ENCODE results near the gene SERPINE1. TPM values are rescaled to one million over a fixed set of nuclear protein-coding genes. Genes with fewer than 3 reads are reported as not detected.

Gene SERPINE1
- total and polyA plus RNA-seq, 2 of the 8 experiments (the other 6 are each of a cell fraction or from before 2014, with no cell fraction given): 3.7 to 5.6 TPM

DNA sequence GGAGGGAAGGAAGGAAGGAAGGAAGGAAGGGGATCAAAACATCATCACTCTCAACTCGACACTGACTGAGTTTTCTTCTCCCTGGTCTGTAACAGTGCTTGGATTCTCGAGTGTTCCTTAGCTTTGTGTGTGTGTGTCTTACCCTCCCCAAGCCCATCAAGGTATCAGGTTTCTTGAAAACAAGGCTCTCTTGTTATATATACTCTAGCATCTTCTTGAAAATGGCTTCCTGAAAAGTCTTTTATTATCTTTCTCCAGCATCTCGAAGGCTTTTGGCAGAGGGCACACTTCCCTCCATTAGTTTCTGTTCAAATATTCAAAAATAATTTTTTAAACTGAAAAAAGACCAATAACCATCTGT, 13.4 kb downstream of the SERPINE1 start:
- H3K18ac ChIP-seq (ENCODE audit: extremely low read depth, low read length): no peak overlapping the region; the same call in 1 of the 2 replicates
- no peak overlapping the region for H4K8ac ChIP-seq (ENCODE audit: extremely low read depth, insufficient read depth, low read length)
- H3K4me1 ChIP-seq (replicated peaks in 1 of 4; ENCODE audit: control insufficient read depth in 3 of 4, insufficient read depth in 4 of 4, low read length in 3 of 4): peaks cover 0 to 3% (median 0%) of the 10 kb centered on the region in 4 experiments; a peak in 1 of 7 replicates
- no peak overlapping the region for H2AFZ ChIP-seq (ENCODE audit: low read length)
- no peak overlapping the region for H2BK120ac ChIP-seq (replicated peaks; ENCODE audit: low read depth, low read length)
- no peaks in the 10 kb centered on the region for H3K9me3 ChIP-seq (ENCODE audit: insufficient read depth in 2 of 2, low read depth in 1 of 2, low read length in 1 of 2)
- DNase-seq (ENCODE audit: low read depth in 1 of 2, low spot score in 2 of 2): no peak
- no peak overlapping the region for H3K4me3 ChIP-seq (ENCODE audit: extremely low read depth in 1 of 4, insufficient read depth in 2 of 4, low read depth in 3 of 4, low read length in 4 of 4)
- H2BK20ac ChIP-seq (ENCODE audit: low read length): 0 out of 2 replicates have a peak overlapping the region, but pooled peaks have one; percentile 55
- H3K27me3 ChIP-seq (replicated peaks in 1 of 4; ENCODE audit: control insufficient read depth in 3 of 4, extremely low read depth in 1 of 4, insufficient read depth in 3 of 4, low read length in 3 of 4): no peaks in the 10 kb centered on the region; a peak in 1 of 7 replicates
- H3K79me1 ChIP-seq (ENCODE audit: low read depth, low read length): no peaks in the 10 kb centered on the region
- H2BK15ac ChIP-seq (ENCODE audit: low read length): no peak overlapping the region
- H3K79me2 ChIP-seq (ENCODE audit: control insufficient read depth in 1 of 2, insufficient read depth in 2 of 2, low read length in 2 of 2): no peaks in the 10 kb centered on the region
- H3K4me2 ChIP-seq (ENCODE audit: insufficient read depth in 1 of 2, low read depth in 2 of 2, low read length in 2 of 2): no peak overlapping the region
- no peak overlapping the region for H2BK12ac ChIP-seq (ENCODE audit: low read depth, low read length)
- no peak overlapping the region for H2AK5ac ChIP-seq (ENCODE audit: low read depth, low read length)
- ChIA-PET CTCF (ENCODE audit: partially characterized antibody) (interaction anchor here (0.7 to 9.7 kb wide), 12 partner anchors 10 to 576 kb away, joined by 3 to 168 read pairs (median 6); partner anchors contain the start of genes MOGAT3 and SERPINE1), POLR2A (ENCODE audit: partially characterized antibody) (interaction anchor here (1.0 to 1.1 kb wide), 2 partner anchors 15 to 136 kb away, joined by 3 read pairs; no protein-coding TSS in a partner anchor)
- no peaks in the 10 kb centered on the region for H3K36me3 ChIP-seq (ENCODE audit: control insufficient read depth in 2 of 4, insufficient read depth in 4 of 4, low read length in 3 of 4)
- no peak overlapping the region for H3K27ac ChIP-seq (ENCODE audit: low read depth, low read length)
- H2BK5ac ChIP-seq (ENCODE audit: low read depth, low read length): no peak overlapping the region
- H3K23ac ChIP-seq (ENCODE audit: insufficient read length): no peak overlapping the region
- H3K56ac ChIP-seq (replicated peaks; ENCODE audit: insufficient read length, low read depth, low read length): no peak overlapping the region
- no peak overlapping the region for H3K4ac ChIP-seq (replicated peaks; ENCODE audit: insufficient read length, low read depth, low read length)
- H3K14ac ChIP-seq (ENCODE audit: insufficient read length): no peak overlapping the region
- H4K20me1 ChIP-seq (replicated peaks in 1 of 2; ENCODE audit: control insufficient read depth in 1 of 2, insufficient read depth in 2 of 2, low read length in 2 of 2): no peaks in the 10 kb centered on the region
- H4K91ac ChIP-seq (replicated peaks; ENCODE audit: insufficient read length, low read length): no peak overlapping the region
- H4K5ac ChIP-seq (ENCODE audit: insufficient read length, low read depth, low read length): no peak overlapping the region
- FAIRE-seq: no peak
- TF ChIP-seq SP1 (IDR thresholded peaks at IDR 0.05; ENCODE audit: low read depth, low read length) (no peak), CBX8 (IDR thresholded peaks at IDR 0.05; ENCODE audit: borderline replicate concordance, low read depth, low read length) (no peak), NANOG (IDR thresholded peaks at IDR 0.05; ENCODE audit: insufficient read depth, low read depth, low read length, poor library complexity, severe bottlenecking) (no peak), RXRA (IDR thresholded peaks at IDR 0.05; ENCODE audit: insufficient read depth, low read depth, low read length) (no peak), SIRT6 (IDR thresholded peaks at IDR 0.05; ENCODE audit: low read length) (no peak), TEAD4 (IDR thresholded peaks at IDR 0.05; ENCODE audit: low read depth, low read length) (no peak), ZNF274 (IDR thresholded peaks at IDR 0.05; ENCODE audit: borderline replicate concordance, extremely low read depth, low read length) (no peak), PHF8 (conservative IDR thresholded peaks at IDR 0.05; ENCODE audit: low read depth, low read length) (no peak), SP2 (IDR thresholded peaks at IDR 0.05; ENCODE audit: low read length) (no peak), CHD1 (IDR thresholded peaks at IDR 0.05; ENCODE audit: low read depth, low read length) (no peak), POU5F1 (IDR thresholded peaks at IDR 0.05; ENCODE audit: low read depth, low read length) (no peak), SAP30 (IDR thresholded peaks at IDR 0.05; ENCODE audit: insufficient read depth, insufficient replicate concordance, low read length) (no peak), SIN3A (conservative IDR thresholded peaks at IDR 0.05 in 1 of 2, IDR thresholded peaks at IDR 0.05 in 1 of 2; ENCODE audit: low read depth in 1 of 2, low read length in 2 of 2) (no peak)
- TF ChIP-seq, protein P1, sequence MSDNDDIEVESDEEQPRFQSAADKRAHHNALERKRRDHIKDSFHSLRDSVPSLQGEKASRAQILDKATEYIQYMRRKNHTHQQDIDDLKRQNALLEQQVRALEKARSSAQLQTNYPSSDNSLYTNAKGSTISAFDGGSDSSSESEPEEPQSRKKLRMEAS (IDR thresholded peaks at IDR 0.05): no peak
- H3K23me2 ChIP-seq (ENCODE audit: low read depth, low read length): no peaks in the 10 kb centered on the region; the same call in 1 of the 2 replicates
- 76% methylated on average over 3 of the region's 3 CpGs; no CpG with 5 or more reads in 1 of the 2 experiments for WGBS, 2 experiments (ENCODE audit: extremely low coverage in 1 of 2, insufficient coverage in 1 of 2, insufficient read length in 1 of 2, insufficient replicate concordance in 2 of 2, low coverage in 1 of 2, low lambda C conversion rate in 2 of 2, missing lambda C conversion rate in 1 of 2)
- no peak overlapping the region for H3K9ac ChIP-seq (replicated peaks in 1 of 4; ENCODE audit: extremely low read depth in 1 of 4, low read depth in 3 of 4, low read length in 3 of 4)

All from H1 (cell line).